H1 (cell line): Measurements from ENCODE around the gene RCC2. TPM values are rescaled to one million over a fixed set of nuclear protein-coding genes. Genes with fewer than 3 reads are reported as not detected.
"Not testable (repeated sequence)": the region's sequence is repeated elsewhere in the genome, so short reads cannot be mapped to it uniquely, and the experiment has no call there.

ENCODE experiments used
- CTCF ChIA-PET: fragments of 300-600 bp; sonication (Branson Sonifier 250); formaldehyde crosslinking; loops from one replicate; lab custom pipeline; 2021; ENCODE audit not compliant: partially characterized antibody; lab: Charles Lee
- POLR2A ChIA-PET: fragments of 300-600 bp; sonication (Branson Sonifier 250); formaldehyde crosslinking; loops from one replicate; lab custom pipeline; 2021; ENCODE audit warnings: inconsistent platforms; ENCODE audit not compliant: partially characterized antibody; lab: Charles Lee
- DNase-seq, 2 experiments: peaks; one replicate each; pipeline versions ENCODE4 v3.0.0 to v3.0.0-alpha.2; 2010 to 2022; ENCODE audit warnings: low spot score in 2 of 2, low read depth in 1 of 2, mixed read lengths in 1 of 2
- FAIRE-seq: peaks from 2 replicates; lab custom pipeline; 2011; peaks lifted over from hg19 to GRCh38; lab: Jason Lieb, UNC
- H2AFZ ChIP-seq: 2 replicates; pipeline ENCODE4 v1.8.1; 2012; ENCODE audit warnings: low read length, inconsistent platforms
- H2AK5ac ChIP-seq: 2 replicates; pipeline ENCODE4 v1.6.1; 2013; ENCODE audit warnings: low read depth, low read length
- H2BK120ac ChIP-seq: replicated peaks from 2 replicates; pipeline ENCODE3; 2013; ENCODE audit warnings: low read depth, low read length, inconsistent platforms
- H2BK12ac ChIP-seq: 2 replicates; pipeline ENCODE4 v1.6.1; 2013; ENCODE audit warnings: low read depth, low read length
- H2BK15ac ChIP-seq: 2 replicates; pipeline ENCODE4 v1.6.1; 2013; ENCODE audit warnings: low read length
- H2BK20ac ChIP-seq: 2 replicates; pipeline ENCODE4 v1.6.1; 2013; ENCODE audit warnings: low read length
- H2BK5ac ChIP-seq: 2 replicates; pipeline ENCODE4 v1.6.1; 2013; ENCODE audit warnings: low read depth, low read length
- H3K14ac ChIP-seq: 2 replicates; pipeline ENCODE4 v1.6.1; 2013; ENCODE audit warnings: inconsistent platforms; ENCODE audit not compliant: insufficient read length
- H3K18ac ChIP-seq: 2 replicates; pipeline ENCODE4 v1.6.1; 2013; ENCODE audit warnings: low read length; ENCODE audit errors: extremely low read depth
- H3K23ac ChIP-seq: 2 replicates; pipeline ENCODE4 v1.6.1; 2013; ENCODE audit warnings: inconsistent platforms; ENCODE audit not compliant: insufficient read length
- H3K23me2 ChIP-seq: 2 replicates; pipeline ENCODE4 v1.6.1; 2013; ENCODE audit warnings: low read depth, low read length
- H3K27ac ChIP-seq: 2 replicates; pipeline ENCODE4 v1.6.1; 2011; ENCODE audit warnings: low read depth, low read length, inconsistent platforms
- H3K27me3 ChIP-seq, 4 experiments: replicated peaks in 1 of 4; 1 replicate in 1 of 4; 2 replicates in 3 of 4; pipeline versions ENCODE4 v1.6.1 to v1.8.1; 2011 to 2013; ENCODE audit warnings: low read length in 3 of 4, mild to moderate bottlenecking in 3 of 4, inconsistent platforms in 2 of 4, mixed read lengths in 2 of 4, moderate library complexity in 1 of 4; ENCODE audit not compliant: control insufficient read depth in 3 of 4, insufficient read depth in 3 of 4; ENCODE audit errors: extremely low read depth in 1 of 4
- H3K36me3 ChIP-seq, 4 experiments: 2 replicates each; pipeline versions ENCODE4 v1.6.1 to v1.8.1; 2011 to 2013; ENCODE audit warnings: mild to moderate bottlenecking in 4 of 4, low read length in 3 of 4, moderate library complexity in 2 of 4, control low read depth in 1 of 4, inconsistent platforms in 1 of 4; ENCODE audit not compliant: insufficient read depth in 4 of 4, control insufficient read depth in 2 of 4
- H3K4ac ChIP-seq: replicated peaks from 2 replicates; pipeline ENCODE3; 2013; ENCODE audit warnings: low read length, low read depth, mixed read lengths, inconsistent platforms; ENCODE audit not compliant: insufficient read length
- H3K4me1 ChIP-seq, 4 experiments: replicated peaks in 1 of 4; 1 replicate in 1 of 4; 2 replicates in 3 of 4; pipeline versions ENCODE4 v1.6.1 to v1.8.1; 2011 to 2013; ENCODE audit warnings: low read length in 3 of 4, inconsistent platforms in 2 of 4, mixed read lengths in 1 of 4; ENCODE audit not compliant: insufficient read depth in 4 of 4, control insufficient read depth in 3 of 4
- H3K4me2 ChIP-seq, 2 experiments: 2 replicates each; pipeline versions ENCODE4 v1.6.1 to v1.8.1; 2011 to 2013; ENCODE audit warnings: low read depth in 2 of 2, low read length in 2 of 2, control low read depth in 1 of 2, inconsistent platforms in 1 of 2, mild to moderate bottlenecking in 1 of 2; ENCODE audit not compliant: insufficient read depth in 1 of 2
- H3K4me3 ChIP-seq, 4 experiments: fragments of 200-600, 300-600 bp in 1 of 4; sonication (generic), shearing (Covaris generic), sonication (Bioruptor Twin) in 1 of 4; 2 replicates each; pipeline versions ENCODE4 v1.5.1 to v1.8.1; 2011 to 2016; ENCODE audit warnings: low read length in 4 of 4, low read depth in 3 of 4, control low read depth in 2 of 4, inconsistent platforms in 2 of 4, mild to moderate bottlenecking in 2 of 4, mixed read lengths in 1 of 4, moderate library complexity in 1 of 4; ENCODE audit not compliant: insufficient read depth in 2 of 4; ENCODE audit errors: extremely low read depth in 1 of 4
- H3K56ac ChIP-seq: replicated peaks from 2 replicates; pipeline ENCODE3; 2013; ENCODE audit warnings: low read depth, mild to moderate bottlenecking, mixed read lengths, low read length, inconsistent platforms; ENCODE audit not compliant: insufficient read length
- H3K79me1 ChIP-seq: 2 replicates; pipeline ENCODE4 v1.6.1; 2013; ENCODE audit warnings: low read depth, low read length, control low read depth
- H3K79me2 ChIP-seq, 2 experiments: 2 replicates each; pipeline versions ENCODE4 v1.6.1 to v1.8.1; 2012 to 2013; ENCODE audit warnings: low read length in 2 of 2, mild to moderate bottlenecking in 2 of 2, inconsistent platforms in 1 of 2; ENCODE audit not compliant: insufficient read depth in 2 of 2, control insufficient read depth in 1 of 2
- H3K9ac ChIP-seq, 4 experiments: replicated peaks in 1 of 4; 1 replicate in 1 of 4; 2 replicates in 3 of 4; pipeline versions ENCODE4 v1.6.1 to v1.8.1; 2011 to 2013; ENCODE audit warnings: low read depth in 3 of 4, low read length in 3 of 4, control low read depth in 2 of 4, mild to moderate bottlenecking in 2 of 4, moderate library complexity in 2 of 4, inconsistent platforms in 1 of 4; ENCODE audit errors: extremely low read depth in 1 of 4
- H3K9me3 ChIP-seq, 2 experiments: 2 replicates each; pipeline versions ENCODE4 v1.6.1 to v1.8.1; 2012 to 2013; ENCODE audit warnings: mild to moderate bottlenecking in 2 of 2, moderate library complexity in 2 of 2, control low read depth in 1 of 2, inconsistent platforms in 1 of 2, low read depth in 1 of 2, low read length in 1 of 2, mixed read lengths in 1 of 2; ENCODE audit not compliant: insufficient read depth in 2 of 2
- H4K20me1 ChIP-seq, 2 experiments: replicated peaks in 1 of 2; 2 replicates each; pipeline versions ENCODE3 to v1.8.1; 2011 to 2013; ENCODE audit warnings: inconsistent platforms in 2 of 2, low read length in 2 of 2, mild to moderate bottlenecking in 1 of 2; ENCODE audit not compliant: insufficient read depth in 2 of 2, control insufficient read depth in 1 of 2
- H4K5ac ChIP-seq: 2 replicates; pipeline ENCODE4 v1.6.1; 2013; ENCODE audit warnings: low read length, low read depth, mixed read lengths, inconsistent platforms; ENCODE audit not compliant: insufficient read length
- H4K8ac ChIP-seq: 2 replicates; pipeline ENCODE4 v1.8.0; 2013; ENCODE audit warnings: mild to moderate bottlenecking, moderate library complexity, low read length, inconsistent platforms; ENCODE audit not compliant: insufficient read depth; ENCODE audit errors: extremely low read depth
- H4K91ac ChIP-seq: replicated peaks from 2 replicates; pipeline ENCODE3; 2013; ENCODE audit warnings: low read length, mixed read lengths, inconsistent platforms; ENCODE audit not compliant: insufficient read length
- GABPA ChIP-seq: IDR thresholded peaks from 2 replicates; pipeline ENCODE4 v1.6.1; 2011; ENCODE audit warnings: mild to moderate bottlenecking, low read length, moderate library complexity, borderline replicate concordance; ENCODE audit not compliant: insufficient read depth
- TAF1 ChIP-seq: IDR thresholded peaks from 2 replicates; pipeline ENCODE4 v1.6.1; 2011; ENCODE audit warnings: mild to moderate bottlenecking, low read depth, low read length
- WGBS, 2 experiments: shearing (Covaris generic) in 1 of 2; methylation state at CpG; one replicate each; pipeline versions ENCODE4 v1.1.6 to v1.1.7; 2013 to 2015; ENCODE audit warnings: low lambda C conversion rate in 2 of 2, mixed read lengths in 2 of 2, inconsistent platforms in 1 of 2, low coverage in 1 of 2, missing lambda C conversion rate in 1 of 2; ENCODE audit not compliant: insufficient replicate concordance in 2 of 2, insufficient coverage in 1 of 2, insufficient read length in 1 of 2; ENCODE audit errors: extremely low coverage in 1 of 2, missing lambda C conversion rate in 1 of 2; 5-methylcytosine and 5-hydroxymethylcytosine counted together
- polyA plus RNA-seq, 7 experiments: library from polyadenylated mRNA; depleted of rRNA in 3 of 7; stranded (reverse) in 5 of 7; unstranded in 2 of 7; fragments of >200 nt in 5 of 7; fragments of 200-250 nt in 2 of 7; gene quantifications; 1 replicate in 5 of 7; 2 replicates in 1 of 7; 4 replicates in 1 of 7; pipeline versions ENCODE4 v1.2.1 to v1.2.3, GENCODE V29; 2011 to 2013; ENCODE audit warnings: missing spikeins in 2 of 7, mixed read lengths in 2 of 7
- total RNA-seq: library from RNA; stranded (reverse); fragmentation: NEBNext Ultra II Directional; extraction: Animal tissue kit (Norgen Biotek cat#: 25700); gene quantifications from 2 replicates; pipeline ENCODE4 v1.2.1, GENCODE V29; 2021

The RCC2 gene
- total and polyA plus RNA-seq, 2 of the 8 experiments (the other 6 are each of a cell fraction or from before 2014, with no cell fraction given) = 229 to 455 TPM

- TF ChIP-seq GABPA (no peak), TAF1 (no peak)
- TF ChIP-seq, all 59 proteins: peak for 3
Observed at GRCh38 chr1:17485281-17485680, 45.8 kb upstream of the RCC2 start (continued).

- H3K4ac ChIP-seq, DNase-seq, H3K27me3 ChIP-seq, H4K5ac ChIP-seq, H4K8ac ChIP-seq, H2BK20ac ChIP-seq, H2AFZ ChIP-seq, H2BK12ac ChIP-seq, H3K36me3 ChIP-seq, H2AK5ac ChIP-seq, H3K4me1 ChIP-seq, H4K20me1 ChIP-seq, H3K9ac ChIP-seq, H2BK15ac ChIP-seq, H3K23ac ChIP-seq, H4K91ac ChIP-seq, H3K9me3 ChIP-seq, H3K23me2 ChIP-seq, H3K79me1 ChIP-seq, H3K4me2 ChIP-seq, H2BK5ac ChIP-seq, FAIRE-seq, H3K18ac ChIP-seq, H3K79me2 ChIP-seq, H3K27ac ChIP-seq, H3K4me3 ChIP-seq, H3K14ac ChIP-seq, H3K56ac ChIP-seq, H2BK120ac ChIP-seq: not testable (repeated sequence)
- CTCF ChIA-PET = interaction anchor here (0.6 to 7.7 kb wide), 5 partner anchors 7 to 113 kb away, joined by 3 to 52 read pairs (median 5); no protein-coding TSS in a partner anchor
- POLR2A ChIA-PET = interaction anchor here (1.0 to 9.9 kb wide), 4 partner anchors 10 to 50 kb away, joined by 4 to 62 read pairs (median 12); partner anchors contain the start of gene RCC2
- WGBS, 2 experiments = 92% methylated on average over 10 of the region's 10 CpGs; no CpG with 5 or more reads in 1 of the 2 experiments
Observed at GRCh38 chr1:17481981-17482380, 42.5 kb upstream of the RCC2 start.
